PFSK-1 (cell line): Measurements from ENCODE around the gene ANGEL2.

Source experiments
- POLR2AphosphoS5 ChIP-seq: IDR thresholded peaks from 2 replicates; pipeline ENCODE4 v1.6.1; 2012; ENCODE audit warnings: low read depth, mild to moderate bottlenecking, control low read depth, low read length, moderate library complexity
- SIN3A ChIP-seq: IDR thresholded peaks from 2 replicates; pipeline ENCODE4 v1.6.1; 2012; ENCODE audit warnings: mild to moderate bottlenecking, low read length, moderate library complexity, borderline replicate concordance; ENCODE audit not compliant: insufficient read depth

- TF ChIP-seq SIN3A, result no peak
- no peak for TF ChIP-seq POLR2AphosphoS5
These were observed 58.1 kb downstream of the ANGEL2 start for GRCh38 chr1:212957546-212957945.
